HUES6 (cell line): Measurements from ENCODE around the gene TTC7B.

Source experiments
- H3K27ac ChIP-seq: 2 replicates; pipeline ENCODE4 v1.7.0; 2013; ENCODE audit warnings: low read depth, mild to moderate bottlenecking, low read length, inconsistent platforms
- H3K27me3 ChIP-seq: 2 replicates; pipeline ENCODE4 v1.6.1; 2013; ENCODE audit warnings: low read length; ENCODE audit not compliant: control insufficient read depth, insufficient read depth
- H3K36me3 ChIP-seq: 2 replicates; pipeline ENCODE4 v1.6.1; 2013; ENCODE audit warnings: low read length; ENCODE audit not compliant: control insufficient read depth, insufficient read depth
- H3K4me1 ChIP-seq: 2 replicates; pipeline ENCODE4 v1.6.1; 2013; ENCODE audit warnings: low read length; ENCODE audit not compliant: control insufficient read depth, insufficient read depth
- H3K4me3 ChIP-seq: 2 replicates; pipeline ENCODE4 v1.5.1; 2013; ENCODE audit warnings: low read depth, low read length
- H3K9ac ChIP-seq: one replicate; pipeline ENCODE4 v1.6.1; 2013; ENCODE audit warnings: mild to moderate bottlenecking, low read length
- H3K9me3 ChIP-seq: 2 replicates; pipeline ENCODE4 v1.6.1; 2013; ENCODE audit warnings: low read depth, low read length; ENCODE audit not compliant: control insufficient read depth, insufficient read depth

The TTC7B gene

GRCh38 chr14:90503582-90503981 lies 312.6 kb downstream of the TTC7B start:
- H3K4me1 ChIP-seq = peaks cover 22% of the 10 kb centered on the region
- H3K4me3 ChIP-seq = no peak overlapping the region
- H3K27ac ChIP-seq = no peak overlapping the region
- H3K36me3 ChIP-seq = no peaks in the 10 kb centered on the region
- no peaks in the 10 kb centered on the region for H3K9me3 ChIP-seq
- no peaks in the 10 kb centered on the region for H3K27me3 ChIP-seq
- no peak overlapping the region for H3K9ac ChIP-seq

DNA sequence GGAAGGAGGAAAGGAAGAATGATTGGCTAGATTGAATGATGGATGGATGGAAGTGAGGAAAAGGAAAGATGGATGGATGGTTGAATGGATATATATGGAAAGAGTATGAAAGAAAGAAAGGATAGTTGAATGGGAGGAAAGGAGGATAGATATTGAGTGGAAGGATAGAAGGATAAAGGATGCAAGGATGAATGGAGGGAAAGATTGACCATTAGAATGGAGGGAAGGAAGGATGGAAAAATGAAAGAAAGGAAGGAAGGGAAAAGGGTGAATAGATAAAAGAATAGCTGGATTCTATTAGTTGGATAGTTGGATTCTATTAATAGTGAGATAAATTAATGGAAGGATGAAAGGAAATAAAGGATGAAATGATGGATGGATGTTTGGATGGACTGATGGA lies 313.5 kb downstream of the TTC7B start:
- Histone ChIP-seq H3K27me3 (no peaks in the 10 kb centered on the region), H3K4me3 (no peak overlapping the region), H3K9me3 (no peaks in the 10 kb centered on the region), H3K9ac (no peak overlapping the region), H3K4me1 (peaks cover 22% of the 10 kb centered on the region), H3K36me3 (no peaks in the 10 kb centered on the region), H3K27ac (no peak overlapping the region)

DNA sequence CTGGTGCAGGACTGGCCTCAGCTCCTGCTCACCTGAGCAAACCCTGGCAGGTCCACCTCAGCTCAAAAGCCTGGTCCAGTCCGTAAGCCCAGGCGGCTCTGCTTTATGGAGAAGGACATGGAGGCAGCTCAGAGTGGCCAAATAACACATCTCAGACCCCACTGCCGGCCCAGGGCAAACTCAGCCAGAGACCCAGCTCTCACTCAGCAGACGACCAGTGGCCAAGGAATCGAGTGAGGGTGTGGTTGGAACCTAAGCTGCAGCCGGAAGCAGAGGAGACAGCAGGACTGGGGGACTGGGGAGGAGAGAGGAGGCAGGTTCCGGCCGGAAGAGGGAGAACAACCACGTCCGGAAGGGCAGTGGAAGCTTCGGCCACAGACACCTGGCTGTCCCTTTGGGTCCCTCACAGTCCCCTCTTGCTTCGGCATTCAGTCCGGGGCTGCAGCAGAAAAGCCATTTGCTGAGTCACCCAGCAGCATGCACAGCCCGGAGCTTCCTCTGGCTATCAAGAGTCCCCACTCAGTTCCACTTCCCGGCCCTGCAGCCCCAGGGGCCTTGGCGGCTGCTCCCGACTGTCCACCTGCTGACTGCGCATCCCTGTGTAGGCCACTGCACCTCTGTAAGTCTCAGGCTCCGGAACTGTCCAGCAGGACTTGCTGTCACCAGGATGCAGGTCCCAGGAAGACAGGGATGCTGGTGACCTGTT lies 315.4 kb downstream of the TTC7B start:
- H3K27ac ChIP-seq = no peak overlapping the region
- no peak overlapping the region for H3K4me3 ChIP-seq
- H3K4me1 ChIP-seq = peaks cover 22% of the 10 kb centered on the region
- H3K27me3 ChIP-seq = no peaks in the 10 kb centered on the region
- H3K9ac ChIP-seq = no peak overlapping the region
- no peaks in the 10 kb centered on the region for H3K9me3 ChIP-seq
- no peaks in the 10 kb centered on the region for H3K36me3 ChIP-seq

DNA sequence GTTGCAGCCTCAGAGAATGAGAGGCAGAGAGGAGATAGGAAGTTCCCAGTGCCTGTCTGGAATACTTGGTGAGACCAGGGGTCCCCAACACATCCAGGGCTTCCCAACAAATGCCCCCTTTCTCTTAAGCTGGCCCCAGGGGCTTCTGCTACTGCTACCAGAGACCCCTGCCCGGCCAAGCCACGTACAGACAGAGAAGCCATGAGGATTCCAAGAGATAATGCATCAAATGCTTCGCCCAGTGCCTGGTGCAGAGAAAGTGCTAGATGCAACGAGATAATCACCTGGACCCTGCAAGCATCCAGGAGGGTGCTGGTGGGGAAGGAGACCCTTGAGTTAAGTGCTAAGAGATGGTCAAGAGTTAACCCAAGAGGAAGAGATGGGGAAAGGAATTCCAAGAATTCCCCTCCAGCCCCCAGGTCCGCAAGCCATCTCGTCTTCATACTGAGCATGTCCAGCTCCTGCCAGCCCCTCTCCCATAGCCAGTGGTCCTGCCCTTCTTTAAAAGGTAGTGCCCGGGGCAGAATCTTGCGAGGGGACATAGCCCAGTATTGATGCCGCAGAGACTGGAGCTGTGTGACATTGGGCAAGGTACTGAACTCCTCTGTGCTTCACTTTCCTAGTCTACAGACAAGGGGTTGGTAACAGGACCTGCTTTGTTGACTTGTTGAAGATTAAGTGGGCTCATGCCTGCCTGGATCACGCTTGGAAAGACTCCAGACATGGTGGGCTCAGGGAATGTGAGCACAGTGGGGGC lies 316.1 kb downstream of the TTC7B start:
- H3K27ac ChIP-seq = no peak overlapping the region
- peaks cover 22% of the 10 kb centered on the region for H3K4me1 ChIP-seq
- no peak overlapping the region for H3K4me3 ChIP-seq
- H3K9ac ChIP-seq = no peak overlapping the region
- no peaks in the 10 kb centered on the region for H3K36me3 ChIP-seq
- H3K9me3 ChIP-seq = no peaks in the 10 kb centered on the region
- H3K27me3 ChIP-seq = no peaks in the 10 kb centered on the region

DNA sequence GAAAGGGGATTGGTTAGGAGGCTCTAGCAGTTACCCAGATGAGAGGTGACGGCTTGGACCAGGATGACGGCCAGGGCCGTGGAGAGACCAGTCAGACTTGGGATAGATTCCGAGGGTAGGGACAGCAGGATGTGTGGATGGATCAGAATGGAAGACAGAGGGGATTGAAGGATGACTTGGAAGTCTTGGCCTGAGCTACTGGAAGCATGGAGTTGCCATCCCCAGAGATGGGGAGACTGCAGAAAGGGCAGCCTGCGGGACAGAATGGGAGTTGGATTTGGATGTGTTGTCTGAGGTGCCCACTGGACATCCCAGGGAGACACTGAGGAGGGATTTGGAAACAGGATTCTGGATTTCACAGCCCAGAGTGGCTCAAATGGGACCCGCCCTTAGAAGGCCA lies 317.1 kb downstream of the TTC7B start:
- H3K9me3 ChIP-seq = no peaks in the 10 kb centered on the region
- peaks cover 22% of the 10 kb centered on the region for H3K4me1 ChIP-seq
- no peaks in the 10 kb centered on the region for H3K36me3 ChIP-seq
- no peak overlapping the region for H3K9ac ChIP-seq
- H3K27me3 ChIP-seq = no peaks in the 10 kb centered on the region
- no peak overlapping the region for H3K27ac ChIP-seq
- no peak overlapping the region for H3K4me3 ChIP-seq

DNA sequence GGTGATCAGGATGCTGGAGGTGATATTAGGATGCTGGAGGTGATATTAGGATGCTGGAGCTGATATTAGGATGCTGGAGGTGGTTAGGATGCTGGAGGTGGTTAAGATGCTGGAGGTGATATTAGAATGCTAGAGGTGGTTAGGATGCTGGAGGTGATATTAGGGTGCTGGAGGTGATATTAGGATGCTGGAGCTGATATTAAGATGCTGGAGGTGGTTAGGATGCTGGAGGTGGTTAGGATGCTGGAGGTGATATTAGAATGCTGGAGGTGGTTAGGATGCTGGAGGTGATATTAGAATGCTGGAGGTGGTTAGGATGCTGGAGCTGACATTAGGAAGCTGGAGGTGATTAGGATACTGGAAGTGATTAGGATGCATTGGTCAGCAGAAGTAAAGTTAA lies 318.0 kb downstream of the TTC7B start:
- H3K36me3 ChIP-seq = no peaks in the 10 kb centered on the region
- H3K27me3 ChIP-seq = no peaks in the 10 kb centered on the region
- no peaks in the 10 kb centered on the region for H3K9me3 ChIP-seq
- peaks cover 22% of the 10 kb centered on the region for H3K4me1 ChIP-seq
- H3K4me3 ChIP-seq = no peak overlapping the region
- H3K27ac ChIP-seq = no peak overlapping the region
- H3K9ac ChIP-seq = no peak overlapping the region

- Histone ChIP-seq H3K27ac (no peak overlapping the region), H3K4me1 (peaks cover 22% of the 10 kb centered on the region)
These were observed 319.9 kb downstream of the TTC7B start for GRCh38 chr14:90496379-90496778.

DNA sequence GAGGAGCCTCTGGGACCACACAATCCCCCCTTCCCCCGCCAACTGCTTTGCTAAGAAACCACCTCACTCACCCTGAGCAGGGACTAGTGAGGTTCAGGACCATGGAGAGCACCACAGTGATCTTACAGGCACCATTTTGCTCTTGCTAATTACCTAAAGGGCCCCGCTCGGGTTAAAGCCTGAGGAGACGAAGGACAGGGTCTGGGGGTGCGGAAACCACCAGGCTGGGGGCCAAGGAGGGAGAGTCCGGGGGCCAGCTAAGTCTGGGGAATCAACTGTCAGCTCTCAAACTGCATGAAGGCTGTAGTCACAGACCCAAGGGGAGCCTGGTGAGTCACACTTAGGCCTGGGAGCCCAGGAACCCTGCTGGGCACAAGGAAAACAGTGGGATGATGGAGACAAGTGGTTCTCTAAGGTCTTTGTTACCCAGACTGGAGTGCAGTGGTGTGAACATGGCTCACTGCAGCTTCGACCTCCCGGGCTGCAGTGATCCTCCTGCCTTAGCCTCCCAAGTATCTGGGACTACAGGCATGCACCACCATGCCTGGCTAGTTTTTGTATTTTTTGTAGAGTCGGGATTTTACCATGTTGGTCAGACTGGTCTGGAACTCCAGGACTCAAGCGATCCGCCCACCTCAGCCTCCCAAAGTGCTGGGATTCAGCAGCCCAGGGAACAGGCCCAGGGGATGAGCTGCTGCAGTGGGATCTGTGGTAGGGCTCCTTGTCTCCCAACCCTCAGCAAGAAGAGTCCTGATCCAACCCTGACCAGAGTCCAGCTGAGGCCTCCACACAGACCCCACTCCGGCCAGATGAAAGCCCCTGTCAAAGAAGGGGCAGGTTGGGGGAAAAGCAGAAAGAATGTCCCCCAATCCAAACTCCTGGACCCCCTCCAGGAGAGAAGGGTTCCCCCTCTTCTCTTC lies 320.6 kb downstream of the TTC7B start:
- Histone ChIP-seq H3K36me3 (no peaks in the 10 kb centered on the region), H3K4me3 (no peak overlapping the region), H3K27ac (no peak overlapping the region), H3K4me1 (peaks cover 16% of the 10 kb centered on the region), H3K27me3 (no peaks in the 10 kb centered on the region), H3K9me3 (no peaks in the 10 kb centered on the region), H3K9ac (no peak overlapping the region)

More at GRCh38 chr14:90496379-90496778, 319.9 kb downstream of the TTC7B start:
- no peaks in the 10 kb centered on the region for H3K36me3 ChIP-seq
- no peaks in the 10 kb centered on the region for H3K27me3 ChIP-seq
- no peaks in the 10 kb centered on the region for H3K9me3 ChIP-seq
- no peak overlapping the region for H3K4me3 ChIP-seq
- H3K9ac ChIP-seq = no peak overlapping the region

- no peak overlapping the region for H3K4me3 ChIP-seq
- H3K4me1 ChIP-seq = peaks cover 7% of the 10 kb centered on the region
- H3K9me3 ChIP-seq = 0 out of 2 replicates have a peak, but pooled peaks cover 2% of the 10 kb centered on the region
- no peaks in the 10 kb centered on the region for H3K27me3 ChIP-seq
- no peak overlapping the region for H3K9ac ChIP-seq
- H3K36me3 ChIP-seq = no peaks in the 10 kb centered on the region
- H3K27ac ChIP-seq = no peak overlapping the region
These were observed 324.2 kb downstream of the TTC7B start for GRCh38 chr14:90491911-90492531.

DNA sequence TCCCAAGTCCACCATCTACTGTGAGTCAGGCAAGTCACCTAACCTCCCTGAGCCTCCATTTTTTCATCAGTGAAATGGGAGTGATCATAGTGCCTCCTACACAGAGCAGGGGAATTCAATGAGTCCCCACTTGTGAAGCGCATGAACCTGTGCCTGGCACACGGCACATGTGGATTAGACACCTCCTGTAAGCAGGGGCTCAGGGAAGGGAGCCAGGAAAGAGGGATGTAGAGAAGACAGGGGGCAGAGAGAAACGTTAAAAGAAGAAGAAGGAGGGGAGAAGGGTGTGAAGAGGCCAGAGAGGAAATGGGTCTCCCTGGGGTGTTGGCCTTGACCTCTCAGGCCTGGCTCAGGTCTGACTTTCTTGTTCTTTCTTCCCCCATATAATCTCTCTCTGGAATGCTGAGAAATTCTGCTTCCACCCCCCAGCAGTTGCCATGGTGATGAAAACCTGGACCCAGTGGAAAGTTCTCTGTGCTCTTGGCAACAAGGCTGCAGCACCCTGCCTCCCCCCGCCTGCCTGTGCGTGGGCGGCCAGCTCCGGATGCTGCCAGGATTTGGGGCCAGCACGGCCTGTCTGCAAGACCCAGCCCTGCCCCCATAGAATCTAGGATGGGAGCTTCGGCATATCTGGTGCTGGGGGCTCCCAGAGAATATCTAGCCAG lies 324.9 kb downstream of the TTC7B start:
- Histone ChIP-seq H3K9me3 (0 out of 2 replicates have a peak, but pooled peaks cover 2% of the 10 kb centered on the region), H3K4me1 (peaks cover 7% of the 10 kb centered on the region), H3K27ac (no peak overlapping the region), H3K36me3 (no peaks in the 10 kb centered on the region), H3K27me3 (no peaks in the 10 kb centered on the region), H3K4me3 (no peak overlapping the region), H3K9ac (no peak overlapping the region)
